ENCODE results near the gene ZNF80.
A peak's percentile ranks its signal among the peaks of the same experiment; 100 is the strongest.

Gene ZNF80

DNA sequence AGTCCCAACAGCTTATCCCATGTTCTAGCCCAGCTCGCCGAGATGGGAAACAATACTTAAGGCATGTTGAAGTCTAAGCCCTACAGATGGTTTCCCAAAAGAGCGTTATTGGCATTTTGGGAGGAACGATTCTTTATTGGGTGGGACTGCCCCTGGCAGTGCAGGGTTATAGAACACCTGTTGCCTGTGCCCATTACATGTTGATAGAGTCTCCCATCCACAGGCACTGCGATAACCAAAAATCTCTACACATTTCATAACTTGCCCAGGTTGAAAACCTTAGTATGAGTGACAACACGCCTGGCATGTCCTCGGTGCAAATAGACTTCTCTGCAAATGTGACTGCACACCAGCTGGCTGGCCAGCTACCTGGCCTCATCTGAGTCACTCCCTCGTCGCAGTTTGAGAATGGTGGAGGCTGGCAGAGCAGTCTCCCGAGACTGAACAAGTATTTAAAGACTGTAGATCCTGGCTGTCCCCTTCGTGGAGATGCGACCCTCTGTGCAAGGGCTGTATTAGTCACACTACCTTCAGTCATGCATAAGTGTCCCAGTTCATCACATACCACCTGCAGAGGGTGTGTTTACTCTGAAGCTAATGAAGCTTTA lies 18.7 kb downstream of the ZNF80 start:
- DNase-seq (ENCODE audit: low read depth): no peak

DNA sequence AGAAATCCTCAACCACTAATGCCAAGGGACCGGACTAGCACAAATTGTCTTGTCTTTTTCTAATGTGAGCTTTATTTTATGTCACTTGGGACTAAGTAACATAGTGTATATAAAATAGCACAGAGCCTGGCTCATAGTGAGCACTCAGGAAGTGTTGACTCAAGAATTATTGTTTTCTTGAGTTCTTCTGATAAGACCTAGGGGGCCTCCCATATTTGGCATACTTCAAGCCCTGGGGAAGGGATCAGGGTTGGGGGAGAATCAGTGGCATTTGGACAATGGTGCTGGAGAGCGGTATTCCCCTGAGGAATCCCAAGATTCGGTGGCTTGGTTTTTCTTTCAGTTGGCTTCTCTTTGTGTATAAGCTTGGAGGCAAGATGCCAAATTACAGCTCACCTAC lies 19.4 kb downstream of the ZNF80 start:
- DNase-seq (ENCODE audit: low read depth): no peak

GRCh38 chr3:114217266-114217665 lies 20.1 kb downstream of the ZNF80 start:
- DNase-seq (ENCODE audit: low read depth): no peak

GRCh38 chr3:114216186-114216970 lies 21.0 kb downstream of the ZNF80 start:
- no peak for DNase-seq (ENCODE audit: low read depth)

GRCh38 chr3:114214542-114215341 lies 22.6 kb downstream of the ZNF80 start:
- DNase-seq (ENCODE audit: low read depth): peak; percentile 46

DNA sequence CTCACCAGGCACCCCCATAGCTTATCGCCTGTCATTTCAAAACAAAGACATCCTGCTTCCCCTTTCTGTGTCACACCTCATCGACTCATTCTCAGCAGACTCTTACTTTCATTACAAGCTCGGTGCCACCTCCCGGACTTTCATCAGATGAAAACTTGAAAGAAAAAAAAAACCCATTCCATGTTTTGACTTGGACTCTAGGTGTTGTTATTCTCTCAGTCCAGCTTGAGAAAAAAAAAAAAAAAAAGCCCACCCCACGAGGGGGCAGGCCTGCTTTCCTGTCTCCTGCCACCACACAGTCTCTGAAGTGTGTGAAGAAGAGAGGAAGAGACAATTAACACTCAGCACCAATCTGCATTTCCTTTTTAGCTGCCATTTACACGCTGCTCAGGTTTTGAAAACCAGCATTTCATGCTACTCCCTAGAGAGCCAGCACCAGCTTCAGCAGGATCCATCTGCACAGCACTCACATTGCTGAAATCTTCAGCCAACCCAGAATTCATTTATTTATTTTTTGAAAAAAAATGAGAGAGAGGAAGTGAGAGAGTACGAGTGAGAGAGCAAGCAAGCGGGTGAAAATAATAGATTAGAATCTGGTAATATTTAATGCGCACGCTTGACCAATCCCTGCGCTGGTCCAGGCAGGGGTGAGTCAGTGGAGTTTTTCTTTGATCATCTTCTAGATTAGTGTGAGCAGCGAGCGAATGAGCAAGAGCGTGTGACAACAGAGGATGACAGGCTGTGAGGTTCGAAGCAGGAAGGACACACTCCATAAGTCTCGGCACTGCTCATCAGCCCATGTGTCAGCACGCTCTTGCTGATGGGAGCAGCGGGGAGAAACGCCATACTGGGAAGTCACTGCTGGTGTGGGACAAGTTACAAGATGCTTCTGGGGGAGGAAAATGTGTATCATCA lies 23.5 kb downstream of the ZNF80 start:
- peak; percentile 76 for DNase-seq (ENCODE audit: low read depth)

DNA sequence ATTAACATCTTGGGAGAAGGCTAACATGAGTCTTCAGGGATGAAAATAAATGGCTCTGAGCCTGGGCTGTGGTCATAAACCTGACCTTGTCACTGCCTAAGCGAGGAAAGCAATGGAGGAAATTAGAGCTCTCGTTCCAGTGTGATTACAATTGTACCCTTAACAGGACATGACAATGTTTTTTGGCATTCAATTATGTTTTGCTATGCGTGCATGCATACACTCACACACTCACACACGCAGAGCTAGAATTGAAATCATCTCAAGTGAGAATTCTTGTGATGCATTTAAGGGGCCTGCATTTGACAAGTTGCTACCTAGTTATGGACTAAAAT lies 24.1 kb downstream of the ZNF80 start:
- DNase-seq (ENCODE audit: low read depth): no peak

GRCh38 chr3:114212646-114213045 lies 24.7 kb downstream of the ZNF80 start:
- DNase-seq (ENCODE audit: low read depth): no peak

DNA sequence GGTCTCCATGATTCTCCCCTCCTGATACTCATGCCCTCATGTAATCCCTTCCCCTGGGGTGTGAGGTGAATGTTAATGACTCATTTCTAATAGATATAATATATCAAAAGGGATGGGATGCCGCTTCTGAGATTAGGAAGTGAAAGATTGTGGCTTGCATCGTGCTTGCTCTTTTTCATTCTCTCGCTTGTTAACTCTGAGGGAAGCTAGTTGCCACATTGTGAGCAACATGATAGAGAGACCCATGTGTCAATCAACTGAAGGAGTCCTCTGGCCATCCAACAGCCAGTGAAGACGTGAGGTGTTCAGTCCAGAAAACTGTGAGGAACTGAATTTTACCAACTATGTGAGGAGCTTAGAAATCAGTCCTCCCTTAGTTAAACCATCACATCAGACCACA lies 29.6 kb downstream of the ZNF80 start:
- no peak for DNase-seq (ENCODE audit: low read depth)

- DNase-seq (ENCODE audit: low read depth): no peak
Measured at GRCh38 chr3:114206342-114206741, 31.0 kb downstream of the ZNF80 start.

GRCh38 chr3:114205541-114205940 lies 31.8 kb downstream of the ZNF80 start:
- no peak for DNase-seq (ENCODE audit: low read depth)

DNA sequence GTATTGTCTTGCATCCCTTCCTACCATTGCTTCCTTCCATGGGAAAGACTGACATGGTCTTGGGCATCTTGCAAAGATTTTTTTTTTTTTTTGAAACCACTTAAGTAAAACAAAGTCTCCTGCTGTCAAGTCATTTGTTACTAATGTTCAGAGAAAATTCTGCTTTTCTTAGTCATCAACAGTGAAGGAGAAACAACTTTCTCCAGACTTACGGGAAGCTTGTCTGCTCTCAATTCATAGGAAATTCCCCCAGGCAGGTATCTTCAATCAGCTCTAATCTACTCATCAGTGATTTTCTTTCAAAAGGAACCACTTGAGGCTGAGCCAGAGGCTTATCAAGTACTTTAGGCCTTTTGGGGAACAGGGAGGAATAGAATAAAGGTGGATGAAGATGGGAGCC lies 42.6 kb downstream of the ZNF80 start:
- no peak for DNase-seq (ENCODE audit: low read depth)

- no peak for DNase-seq (ENCODE audit: low read depth)
Measured at GRCh38 chr3:114192136-114192535, 45.2 kb downstream of the ZNF80 start.

GRCh38 chr3:114186501-114186900 lies 50.9 kb downstream of the ZNF80 start:
- DNase-seq (ENCODE audit: low read depth): no peak
